ENCODE results near the gene CACHD1. TPM values are rescaled to one million over a fixed set of nuclear protein-coding genes. Genes with fewer than 3 reads are reported as not detected.

CACHD1 gene
- polyA plus RNA-seq, 1 of the 3 experiments (the other 2 are of a cell fraction) = 2.2 TPM

GRCh38 chr1:64608005-64608650 is 138.2 kb downstream of the CACHD1 start:
- H3K36me3 ChIP-seq (replicated peaks in 1 of 2; ENCODE audit: control insufficient read depth in 1 of 2, insufficient read depth in 2 of 2, low read length in 1 of 2) = peaks cover 0 to 9% of the 10 kb centered on the region in 2 experiments
- CTCF ChIA-PET = interaction anchor here (1.4 to 1.7 kb wide), 2 partner anchors 16 to 21 kb away, joined by 3 read pairs; no protein-coding TSS in a partner anchor
- TF ChIP-seq IRF3 (IDR thresholded peaks at IDR 0.05; ENCODE audit: low read depth, low read length) (no peak), ZBTB33 (IDR thresholded peaks at IDR 0.05; ENCODE audit: borderline replicate concordance, low read depth) (no peak), NFIC (IDR thresholded peaks at IDR 0.05; ENCODE audit: borderline replicate concordance) (no peak), SMC3 (IDR thresholded peaks at IDR 0.05; ENCODE audit: low read depth, low read length) (no peak), FOXJ3 (CRISPR knock-in tag; IDR thresholded peaks at IDR 0.05) (no peak), TAF1 (IDR thresholded peaks at IDR 0.05; ENCODE audit: borderline replicate concordance, low read depth, low read length) (no peak), ELF1 (IDR thresholded peaks at IDR 0.05) (no peak), MXI1 (IDR thresholded peaks at IDR 0.05; ENCODE audit: low read depth, low read length) (peak; percentile 71), GABPA (IDR thresholded peaks at IDR 0.05; ENCODE audit: low read depth) (no peak), CHD2 (IDR thresholded peaks at IDR 0.05; ENCODE audit: low read length, partially characterized antibody) (peak; percentile 41), RXRA (IDR thresholded peaks at IDR 0.05; ENCODE audit: borderline replicate concordance, low read depth) (no peak), TEAD4 (IDR thresholded peaks at IDR 0.05; ENCODE audit: borderline replicate concordance, insufficient read depth) (no peak), EP300 (IDR thresholded peaks at IDR 0.05; ENCODE audit: borderline replicate concordance in 1 of 2, low read depth in 1 of 2, low read length in 1 of 2) (peak in 1 of 2 experiments; percentile 91; a peak in 2 of 4 replicates), FOXM1 (IDR thresholded peaks at IDR 0.05; ENCODE audit: low read depth) (no peak), RAD21 (IDR thresholded peaks at IDR 0.05; ENCODE audit: low read length) (peak; percentile 19; the same call in 1 of the 2 replicates), TCF12 (IDR thresholded peaks at IDR 0.05) (no peak), EZH2phosphoT487 (IDR thresholded peaks at IDR 0.05; ENCODE audit: borderline replicate concordance, low read depth) (no peak), YY1 (IDR thresholded peaks at IDR 0.05; ENCODE audit: low read depth) (no peak), RCOR1 (IDR thresholded peaks at IDR 0.05; ENCODE audit: low read length) (peak; percentile 57; the same call in 1 of the 2 replicates), CTCF (IDR thresholded peaks at IDR 0.05) (no peak), RFX5 (IDR thresholded peaks at IDR 0.05; ENCODE audit: low read length) (no peak), GATA2 (CRISPR knock-in tag; IDR thresholded peaks at IDR 0.05) (peak; percentile 49), POLR2AphosphoS5 (IDR thresholded peaks at IDR 0.05; ENCODE audit: low read depth, low read length) (no peak), NRF1 (IDR thresholded peaks at IDR 0.05; ENCODE audit: low read depth, low read length) (no peak), MEF2A (IDR thresholded peaks at IDR 0.05; ENCODE audit: borderline replicate concordance, low read depth) (no peak)
- TF ChIP-seq, protein P1, sequence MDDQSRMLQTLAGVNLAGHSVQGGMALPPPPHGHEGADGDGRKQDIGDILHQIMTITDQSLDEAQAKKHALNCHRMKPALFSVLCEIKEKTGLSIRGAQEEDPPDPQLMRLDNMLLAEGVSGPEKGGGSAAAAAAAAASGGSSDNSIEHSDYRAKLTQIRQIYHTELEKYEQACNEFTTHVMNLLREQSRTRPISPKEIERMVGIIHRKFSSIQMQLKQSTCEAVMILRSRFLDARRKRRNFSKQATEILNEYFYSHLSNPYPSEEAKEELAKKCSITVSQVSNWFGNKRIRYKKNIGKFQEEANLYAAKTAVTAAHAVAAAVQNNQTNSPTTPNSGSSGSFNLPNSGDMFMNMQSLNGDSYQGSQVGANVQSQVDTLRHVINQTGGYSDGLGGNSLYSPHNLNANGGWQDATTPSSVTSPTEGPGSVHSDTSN (IDR thresholded peaks at IDR 0.05) = no peak
- TF ChIP-seq, protein P2, sequence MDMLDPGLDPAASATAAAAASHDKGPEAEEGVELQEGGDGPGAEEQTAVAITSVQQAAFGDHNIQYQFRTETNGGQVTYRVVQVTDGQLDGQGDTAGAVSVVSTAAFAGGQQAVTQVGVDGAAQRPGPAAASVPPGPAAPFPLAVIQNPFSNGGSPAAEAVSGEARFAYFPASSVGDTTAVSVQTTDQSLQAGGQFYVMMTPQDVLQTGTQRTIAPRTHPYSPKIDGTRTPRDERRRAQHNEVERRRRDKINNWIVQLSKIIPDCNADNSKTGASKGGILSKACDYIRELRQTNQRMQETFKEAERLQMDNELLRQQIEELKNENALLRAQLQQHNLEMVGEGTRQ (IDR thresholded peaks at IDR 0.05; ENCODE audit: borderline replicate concordance, low read depth, low read length) = no peak

More at GRCh38 chr1:64608005-64608650, 138.2 kb downstream of the CACHD1 start:
- Histone ChIP-seq H3F3A (replicated peaks; ENCODE audit: insufficient read depth) (no peaks in the 10 kb centered on the region), H3K4me2 (no peak overlapping the region), H2AFZ (ENCODE audit: low read depth) (no peak overlapping the region), H3K9me3 (no peaks in the 10 kb centered on the region), H3K27me3 (ENCODE audit: insufficient read depth) (no peaks in the 10 kb centered on the region), H3K79me2 (ENCODE audit: insufficient read depth) (no peaks in the 10 kb centered on the region), H3K27ac (ENCODE audit: low read depth in 2 of 2, low read length in 1 of 2) (peak overlapping the region in 1 of 2 experiments; percentile 95; a peak in 2 of 4 replicates), H3K4me1 (ENCODE audit: control insufficient read depth in 1 of 2, insufficient read depth in 2 of 2, low read depth in 1 of 2, low read length in 1 of 2) (peaks cover 0 to 6% of the 10 kb centered on the region in 2 experiments; a peak in 2 of 4 replicates), H4K20me1 (ENCODE audit: insufficient read depth) (no peaks in the 10 kb centered on the region), H3K4me3 (ENCODE audit: low read depth in 2 of 2, low read length in 1 of 2) (no peak overlapping the region), H3K9me2 (no peaks in the 10 kb centered on the region), H3K9ac (no peak overlapping the region)
- POLR2A ChIA-PET = no interaction called here
- WGBS (ENCODE audit: low lambda C conversion rate) = 33% methylated on average over 1 of the region's 1 CpG
- peak; percentile 55 for DNase-seq
